Liver (tissue), 9 donors: Measurements from ENCODE around the gene TCHHL1. TPM values are rescaled to one million over a fixed set of nuclear protein-coding genes. Genes with fewer than 3 reads are reported as not detected.

Experiments
- DNase-seq: peaks from one replicate; pipeline ENCODE4 v3.0.0-alpha.2; 2017; ENCODE audit warnings: low spot score
- H3K27ac ChIP-seq, 2 donors: one replicate each; pipeline ENCODE4 v1.7.0; 2013; ENCODE audit warnings: inconsistent platforms in 2 of 2, low read length in 2 of 2, control low read depth in 1 of 2, low read depth in 1 of 2, mild to moderate bottlenecking in 1 of 2
- H3K27me3 ChIP-seq, 4 donors: one replicate each; pipeline versions ENCODE4 v1.6.1 to v1.7.0; 2013; ENCODE audit warnings: low read length in 3 of 4, inconsistent platforms in 1 of 4, mild to moderate bottlenecking in 1 of 4, moderate library complexity in 1 of 4; ENCODE audit not compliant: control insufficient read depth in 4 of 4, insufficient read depth in 4 of 4
- H3K36me3 ChIP-seq, 4 donors: one replicate each; pipeline versions ENCODE4 v1.6.1 to v1.7.0; 2013; ENCODE audit warnings: low read length in 3 of 4, mild to moderate bottlenecking in 3 of 4, low read depth in 1 of 4, moderate library complexity in 1 of 4; ENCODE audit not compliant: control insufficient read depth in 4 of 4, insufficient read depth in 3 of 4
- H3K4me1 ChIP-seq, 4 donors: one replicate each; pipeline versions ENCODE4 v1.6.1 to v1.7.0; 2013; ENCODE audit warnings: low read length in 3 of 4, mild to moderate bottlenecking in 3 of 4, moderate library complexity in 1 of 4; ENCODE audit not compliant: control insufficient read depth in 4 of 4, insufficient read depth in 4 of 4
- H3K4me3 ChIP-seq, 3 donors: one replicate each; pipeline versions ENCODE4 v1.6.1 to v1.7.0; 2013; ENCODE audit warnings: low read length in 3 of 3, control low read depth in 1 of 3, low read depth in 1 of 3, mild to moderate bottlenecking in 1 of 3
- H3K9ac ChIP-seq, 2 donors: one replicate each; pipeline ENCODE4 v1.7.0; 2013; ENCODE audit warnings: low read length in 2 of 2, mild to moderate bottlenecking in 2 of 2, moderate library complexity in 2 of 2, control low read depth in 1 of 2, low read depth in 1 of 2
- H3K9me3 ChIP-seq, 4 donors: one replicate each; pipeline versions ENCODE4 v1.6.1 to v1.7.0; 2013; ENCODE audit warnings: low read length in 3 of 4; ENCODE audit not compliant: control insufficient read depth in 4 of 4
- EGR1 ChIP-seq, 2 donors: IDR thresholded peaks; 2 replicates each; pipeline ENCODE4 v1.6.1; 2016 to 2018; ENCODE audit warnings: antibody characterized with exemption in 2 of 2, low read depth in 2 of 2
- FOXA1 ChIP-seq: IDR thresholded peaks from 2 replicates; pipeline ENCODE4 v1.6.1; 2016; ENCODE audit warnings: antibody characterized with exemption
- FOXA2 ChIP-seq: IDR thresholded peaks from 2 replicates; pipeline ENCODE4 v1.6.1; 2016; ENCODE audit warnings: antibody characterized with exemption
- GABPA ChIP-seq, 2 donors: IDR thresholded peaks in 1 of 2; conservative IDR thresholded peaks in 1 of 2; 2 replicates each; pipeline ENCODE4 v1.6.1; 2016; ENCODE audit warnings: antibody characterized with exemption in 2 of 2, mild to moderate bottlenecking in 1 of 2, moderate library complexity in 1 of 2
- HNF4A ChIP-seq, 2 donors: conservative IDR thresholded peaks; 2 replicates each; pipeline ENCODE4 v1.6.1; 2016; ENCODE audit warnings: antibody characterized with exemption in 2 of 2, mild to moderate bottlenecking in 2 of 2
- HNF4G ChIP-seq: IDR thresholded peaks from 2 replicates; pipeline ENCODE4 v1.6.1; 2016; ENCODE audit warnings: antibody characterized with exemption
- JUND ChIP-seq, 2 donors: IDR thresholded peaks; 2 replicates each; pipeline ENCODE4 v1.6.1; 2016; ENCODE audit warnings: antibody characterized with exemption in 2 of 2
- MAX ChIP-seq: IDR thresholded peaks from 2 replicates; pipeline ENCODE4 v1.6.1; 2016; ENCODE audit warnings: antibody characterized with exemption
- NR2F2 ChIP-seq: IDR thresholded peaks from 2 replicates; pipeline ENCODE4 v1.6.1; 2016; ENCODE audit warnings: antibody characterized with exemption
- RAD21 ChIP-seq, 2 donors: IDR thresholded peaks; 2 replicates each; pipeline ENCODE4 v1.6.1; 2016; ENCODE audit warnings: antibody characterized with exemption in 2 of 2, mild to moderate bottlenecking in 2 of 2
- REST ChIP-seq: IDR thresholded peaks from 2 replicates; pipeline ENCODE4 v1.6.1; 2016; ENCODE audit warnings: antibody characterized with exemption, mild to moderate bottlenecking
- RXRA ChIP-seq, 2 donors: IDR thresholded peaks; 2 replicates each; pipeline ENCODE4 v1.6.1; 2017 to 2018; ENCODE audit warnings: antibody characterized with exemption in 2 of 2, mild to moderate bottlenecking in 1 of 2
- SP1 ChIP-seq: IDR thresholded peaks from 2 replicates; pipeline ENCODE4 v1.6.1; 2018; ENCODE audit warnings: antibody characterized with exemption, mild to moderate bottlenecking
- TAF1 ChIP-seq: conservative IDR thresholded peaks from 2 replicates; pipeline ENCODE4 v1.6.1; 2016; ENCODE audit warnings: antibody characterized with exemption, mild to moderate bottlenecking
- YY1 ChIP-seq: IDR thresholded peaks from 2 replicates; pipeline ENCODE4 v1.6.1; 2016; ENCODE audit warnings: antibody characterized with exemption, mild to moderate bottlenecking
- ZBTB33 ChIP-seq: IDR thresholded peaks from 2 replicates; pipeline ENCODE4 v1.6.1; 2016; ENCODE audit warnings: antibody characterized with exemption
- polyA plus RNA-seq, 2 donors: library from polyadenylated mRNA; stranded (reverse) in 1 of 2; unstranded in 1 of 2; fragments of 200-250 nt in 1 of 2; fragments of >200 nt in 1 of 2; fragmentation: Nextera tagmentation in 1 of 2; extraction: Ambion mirVana in 1 of 2; gene quantifications; one replicate each; pipeline versions ENCODE4 v1.2.1 to v1.2.3, GENCODE V29; 2013 to 2015
- total RNA-seq, 2 donors: library from RNA; depleted of rRNA; stranded (reverse); fragments of >200 nt; gene quantifications; one replicate each; pipeline ENCODE4 v1.2.3, GENCODE V29; 2014
- TF ChIP-seq, protein P1 (sequence below): fragments of 150-350 bp; IDR thresholded peaks from 2 replicates; pipeline ENCODE4 v1.5.1; 2017; ENCODE audit warnings: improper control_type of control experiment, low read depth, low read length; ENCODE audit not compliant: missing input control
- TF ChIP-seq, protein P2 (sequence below): IDR thresholded peaks from 2 replicates; pipeline ENCODE4 v1.6.1; 2016; ENCODE audit warnings: antibody characterized with exemption
- donor health status: healthy.
- donor health status: healthy.
- donor health status: healthy.
- donor health status: healthy.
- donor health status: healthy.

Gene TCHHL1
- total and polyA plus RNA-seq, 4 donors: not detected

GRCh38 chr1:152130186-152130585 is 41.3 kb upstream of the TCHHL1 start:
- Histone ChIP-seq H3K27me3 (peaks cover 0 to 7% (median 3%) of the 10 kb centered on the region in 4 donors), H3K4me1 (no peaks in the 10 kb centered on the region), H3K9me3 (peaks cover 0 to 4% (median under 1%) of the 10 kb centered on the region in 4 donors), H3K9ac (no peak overlapping the region), H3K36me3 (no peaks in the 10 kb centered on the region), H3K4me3 (no peak overlapping the region), H3K27ac (no peak overlapping the region)
- TF ChIP-seq YY1 (no peak), HNF4G (no peak), SP1 (no peak), GABPA (IDR thresholded peaks at IDR 0.05 in 1 of 2, conservative IDR thresholded peaks at IDR 0.05 in 1 of 2) (no peak), JUND (IDR thresholded peaks at IDR 0.05) (no peak)
- TF ChIP-seq, protein P1, sequence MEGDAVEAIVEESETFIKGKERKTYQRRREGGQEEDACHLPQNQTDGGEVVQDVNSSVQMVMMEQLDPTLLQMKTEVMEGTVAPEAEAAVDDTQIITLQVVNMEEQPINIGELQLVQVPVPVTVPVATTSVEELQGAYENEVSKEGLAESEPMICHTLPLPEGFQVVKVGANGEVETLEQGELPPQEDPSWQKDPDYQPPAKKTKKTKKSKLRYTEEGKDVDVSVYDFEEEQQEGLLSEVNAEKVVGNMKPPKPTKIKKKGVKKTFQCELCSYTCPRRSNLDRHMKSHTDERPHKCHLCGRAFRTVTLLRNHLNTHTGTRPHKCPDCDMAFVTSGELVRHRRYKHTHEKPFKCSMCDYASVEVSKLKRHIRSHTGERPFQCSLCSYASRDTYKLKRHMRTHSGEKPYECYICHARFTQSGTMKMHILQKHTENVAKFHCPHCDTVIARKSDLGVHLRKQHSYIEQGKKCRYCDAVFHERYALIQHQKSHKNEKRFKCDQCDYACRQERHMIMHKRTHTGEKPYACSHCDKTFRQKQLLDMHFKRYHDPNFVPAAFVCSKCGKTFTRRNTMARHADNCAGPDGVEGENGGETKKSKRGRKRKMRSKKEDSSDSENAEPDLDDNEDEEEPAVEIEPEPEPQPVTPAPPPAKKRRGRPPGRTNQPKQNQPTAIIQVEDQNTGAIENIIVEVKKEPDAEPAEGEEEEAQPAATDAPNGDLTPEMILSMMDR: no peak
- no peak for DNase-seq

DNA sequence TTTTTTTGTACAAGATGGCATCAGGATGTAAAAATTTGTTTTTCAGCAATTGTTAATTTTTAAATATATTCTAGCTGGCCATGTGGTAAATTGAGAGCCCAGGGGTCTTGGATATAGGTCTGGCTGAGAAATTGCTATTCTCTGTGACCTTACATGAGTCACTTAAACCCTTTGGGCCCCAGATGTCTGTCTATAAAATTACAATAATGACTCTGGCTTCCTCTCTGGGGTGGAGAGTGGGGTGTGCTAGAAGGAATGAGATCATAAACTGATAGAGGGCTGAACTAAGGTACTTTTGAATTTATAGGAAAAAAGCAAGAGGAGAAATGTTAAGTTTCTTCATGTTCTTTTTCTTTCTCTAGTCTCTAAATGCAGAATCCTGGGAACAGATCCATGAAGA is 38.8 kb upstream of the TCHHL1 start:
- Histone ChIP-seq H3K9me3 (peaks cover 0 to 4% (median under 1%) of the 10 kb centered on the region in 4 donors), H3K4me1 (no peaks in the 10 kb centered on the region), H3K36me3 (no peaks in the 10 kb centered on the region), H3K27ac (no peak overlapping the region), H3K27me3 (peaks cover 0 to 7% (median 3%) of the 10 kb centered on the region in 4 donors), H3K4me3 (no peak overlapping the region), H3K9ac (no peak overlapping the region)
- TF ChIP-seq MAX: no peak
- no peak for TF ChIP-seq HNF4G
- TF ChIP-seq NR2F2: no peak
- no peak for TF ChIP-seq EGR1 (IDR thresholded peaks at IDR 0.05; ENCODE audit: low read depth in 2 of 2)
- TF ChIP-seq SP1: no peak
- TF ChIP-seq, protein P1: no peak
- no peak for TF ChIP-seq FOXA1
- TF ChIP-seq JUND (IDR thresholded peaks at IDR 0.05): no peak
- no peak for TF ChIP-seq RXRA (IDR thresholded peaks at IDR 0.05)
- TF ChIP-seq RAD21 (IDR thresholded peaks at IDR 0.05): no peak
- TF ChIP-seq ZBTB33: no peak
- no peak for TF ChIP-seq HNF4A (conservative IDR thresholded peaks at IDR 0.05)
- TF ChIP-seq TAF1: no peak
- no peak for TF ChIP-seq GABPA (IDR thresholded peaks at IDR 0.05 in 1 of 2, conservative IDR thresholded peaks at IDR 0.05 in 1 of 2)
- TF ChIP-seq, protein P2, sequence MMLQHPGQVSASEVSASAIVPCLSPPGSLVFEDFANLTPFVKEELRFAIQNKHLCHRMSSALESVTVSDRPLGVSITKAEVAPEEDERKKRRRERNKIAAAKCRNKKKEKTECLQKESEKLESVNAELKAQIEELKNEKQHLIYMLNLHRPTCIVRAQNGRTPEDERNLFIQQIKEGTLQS: no peak
- no peak for TF ChIP-seq REST
- TF ChIP-seq YY1: no peak
- TF ChIP-seq FOXA2: no peak
- DNase-seq: no peak
